NCI-H82 (cell line): ENCODE data around the gene LINC00632.

Experiments
- DNase-seq: peaks from one replicate; lab custom pipeline; 2025; lab: John Stamatoyannopoulos, UW

The LINC00632 gene

DNA sequence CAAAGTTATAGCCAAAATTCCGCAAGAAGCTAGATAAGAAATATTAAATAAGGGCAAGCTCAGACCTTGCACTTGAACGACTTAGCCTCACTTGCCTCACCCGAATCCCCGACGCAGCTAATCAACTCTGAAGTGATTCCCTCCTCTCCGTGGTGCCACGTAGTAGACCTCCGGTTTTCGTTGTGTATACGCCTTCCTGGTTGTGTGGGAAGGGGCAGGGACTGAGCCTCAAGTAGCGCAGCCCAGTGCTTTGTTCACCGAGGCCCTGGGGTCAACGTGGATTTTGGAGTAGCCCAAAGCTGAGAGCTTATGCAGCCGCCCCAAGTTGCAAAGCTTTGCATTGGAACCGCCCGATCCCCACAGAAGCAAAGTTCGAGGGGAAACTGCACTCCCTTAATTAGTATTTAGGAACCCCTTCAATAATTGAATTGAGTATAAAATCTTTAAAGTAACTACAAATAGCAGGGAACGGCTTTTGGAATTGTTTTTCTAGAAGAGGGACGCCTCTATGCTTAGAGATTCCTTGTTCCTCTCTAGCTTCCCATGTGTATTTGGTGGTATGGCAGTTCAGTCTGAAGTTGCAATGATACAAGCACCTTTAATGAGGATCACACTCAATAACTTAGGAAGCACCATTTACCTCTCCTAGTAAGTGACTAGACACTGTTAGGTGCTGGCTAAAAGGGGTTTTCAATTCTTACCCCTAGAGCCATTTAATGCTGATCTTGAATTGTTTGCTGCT is 55.7 kb downstream of the LINC00632 start:
- DNase-seq: peak; percentile 16

- DNase-seq: peak; percentile 71
These were observed 56.6 kb downstream of the LINC00632 start for GRCh38 chrX:140766024-140766611.

- DNase-seq: no peak
These were observed 58.1 kb downstream of the LINC00632 start for GRCh38 chrX:140767646-140768045.

- DNase-seq: no peak
These were observed 65.7 kb downstream of the LINC00632 start for GRCh38 chrX:140775211-140775610.

GRCh38 chrX:140776320-140776719 is 66.8 kb downstream of the LINC00632 start:
- no peak for DNase-seq

GRCh38 chrX:140794642-140795041 is 85.1 kb downstream of the LINC00632 start:
- no peak for DNase-seq

GRCh38 chrX:140799216-140799615 is 89.7 kb downstream of the LINC00632 start:
- DNase-seq: no peak

- no peak for DNase-seq
These were observed 94.7 kb downstream of the LINC00632 start for GRCh38 chrX:140804292-140804691.

DNA sequence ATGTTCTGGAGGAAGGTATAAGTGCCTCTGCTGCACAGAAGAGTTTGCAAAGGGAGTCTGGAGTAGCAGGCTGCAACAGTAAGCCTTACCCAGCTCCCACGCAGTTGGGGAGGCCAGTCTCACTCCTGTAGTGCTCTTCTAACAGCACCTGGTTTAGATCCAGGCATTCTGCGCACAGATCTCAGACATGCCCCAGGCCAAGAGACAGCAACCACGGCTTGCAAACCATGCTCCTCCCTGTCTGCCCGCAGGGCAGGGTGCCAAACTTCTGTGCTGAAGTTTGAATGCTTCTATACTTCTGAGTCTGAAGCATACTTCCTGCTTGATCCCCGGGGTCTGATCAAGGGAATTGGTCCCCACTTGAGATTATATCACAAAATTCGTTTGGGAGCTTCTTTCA is 106.3 kb downstream of the LINC00632 start:
- no peak for DNase-seq

GRCh38 chrX:140817943-140818342 is 108.4 kb downstream of the LINC00632 start:
- DNase-seq: peak; percentile 49

- no peak for DNase-seq
These were observed 111.7 kb downstream of the LINC00632 start for GRCh38 chrX:140821280-140821679.

DNA sequence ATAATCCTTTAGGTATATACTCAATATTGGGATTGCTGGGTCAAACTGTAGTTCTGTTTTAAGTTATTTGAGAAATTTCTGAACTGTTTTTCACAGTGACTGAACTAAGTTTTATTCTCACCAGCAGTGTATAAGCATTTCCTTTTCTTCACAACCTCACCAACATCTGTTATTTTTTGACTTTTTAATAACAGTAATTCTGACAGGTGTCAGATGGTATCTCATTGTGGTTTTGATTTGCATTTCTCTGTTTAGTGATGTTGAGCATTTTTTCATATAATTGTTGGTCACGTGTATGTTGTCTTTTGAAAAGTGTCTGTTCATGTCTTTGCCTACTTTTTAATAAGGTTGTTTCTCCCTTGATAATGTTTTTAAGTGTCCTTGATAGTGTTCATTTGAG is 112.6 kb downstream of the LINC00632 start:
- no peak for DNase-seq

- no peak for DNase-seq
These were observed 113.3 kb downstream of the LINC00632 start for GRCh38 chrX:140822861-140823260.

DNA sequence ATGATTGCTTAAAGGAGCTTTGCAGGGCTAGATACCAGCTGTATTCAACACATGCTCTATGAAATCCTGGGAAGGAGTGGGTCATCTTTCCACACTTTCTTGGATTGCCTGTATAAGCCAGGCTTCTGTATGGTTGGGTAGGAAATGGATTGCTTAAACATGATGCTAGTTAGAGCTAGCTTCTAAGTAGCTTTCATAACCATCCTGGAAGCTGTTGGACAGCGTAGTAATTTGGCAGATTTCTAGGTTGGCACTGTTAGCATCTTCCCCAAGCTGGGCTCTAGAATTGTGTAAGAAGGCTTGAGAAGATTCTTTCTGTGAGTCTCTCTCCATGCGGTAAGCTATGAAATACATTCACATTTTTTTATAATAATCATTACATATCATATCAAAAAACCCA is 127.3 kb downstream of the LINC00632 start:
- peak; percentile 1 for DNase-seq
